ENCODE results near the gene FCRLB.
"Not testable (repeated sequence)": the region's sequence is repeated elsewhere in the genome, so short reads cannot be mapped to it uniquely, and the experiment has no call there.

Gene FCRLB

DNA sequence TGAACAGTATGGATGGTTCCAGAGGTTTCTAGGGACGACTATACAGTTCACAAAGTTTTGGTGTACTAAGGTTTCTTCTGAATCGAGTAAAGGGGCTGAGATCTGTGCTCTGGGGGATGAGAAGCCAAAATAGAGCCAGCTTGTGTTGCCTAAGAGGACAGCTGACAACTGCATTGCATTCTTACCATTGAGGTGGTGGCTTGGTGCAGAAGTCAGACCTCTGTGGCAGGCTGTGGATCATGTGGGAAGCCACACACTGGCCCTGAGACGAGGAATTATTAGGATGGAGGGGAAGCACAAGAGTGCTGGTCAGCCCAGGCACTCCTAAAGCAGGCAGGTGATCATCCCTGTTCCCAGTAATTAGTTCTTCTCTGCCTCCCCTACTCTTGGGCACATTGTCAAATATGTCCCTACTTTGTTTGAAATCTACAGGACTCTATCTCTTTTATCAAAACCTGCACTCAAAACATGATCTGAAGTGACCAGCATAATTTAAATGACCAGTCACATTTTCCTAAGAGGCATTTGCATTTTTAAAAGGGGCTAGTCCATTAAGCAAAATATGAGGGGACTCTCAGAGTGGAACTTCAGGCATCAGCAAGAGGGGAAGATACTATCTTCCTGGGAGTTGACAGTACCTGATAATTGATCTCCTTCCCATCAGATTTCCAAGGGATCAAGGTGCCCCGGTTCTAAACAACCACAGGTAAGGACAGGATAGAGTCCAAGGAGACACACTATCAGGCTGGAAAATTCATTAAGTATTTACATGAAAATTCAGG, at the start of gene FCRLB:
Gene FCRLB (plus strand): TSS at position 589 of the 782 bp plus-strand sequence. CDS start 1,129 bp downstream, outside the sequence.
- no peak for DNase-seq (ENCODE audit: low read depth in 2 of 2)
- TF ChIP-seq, protein P1, sequence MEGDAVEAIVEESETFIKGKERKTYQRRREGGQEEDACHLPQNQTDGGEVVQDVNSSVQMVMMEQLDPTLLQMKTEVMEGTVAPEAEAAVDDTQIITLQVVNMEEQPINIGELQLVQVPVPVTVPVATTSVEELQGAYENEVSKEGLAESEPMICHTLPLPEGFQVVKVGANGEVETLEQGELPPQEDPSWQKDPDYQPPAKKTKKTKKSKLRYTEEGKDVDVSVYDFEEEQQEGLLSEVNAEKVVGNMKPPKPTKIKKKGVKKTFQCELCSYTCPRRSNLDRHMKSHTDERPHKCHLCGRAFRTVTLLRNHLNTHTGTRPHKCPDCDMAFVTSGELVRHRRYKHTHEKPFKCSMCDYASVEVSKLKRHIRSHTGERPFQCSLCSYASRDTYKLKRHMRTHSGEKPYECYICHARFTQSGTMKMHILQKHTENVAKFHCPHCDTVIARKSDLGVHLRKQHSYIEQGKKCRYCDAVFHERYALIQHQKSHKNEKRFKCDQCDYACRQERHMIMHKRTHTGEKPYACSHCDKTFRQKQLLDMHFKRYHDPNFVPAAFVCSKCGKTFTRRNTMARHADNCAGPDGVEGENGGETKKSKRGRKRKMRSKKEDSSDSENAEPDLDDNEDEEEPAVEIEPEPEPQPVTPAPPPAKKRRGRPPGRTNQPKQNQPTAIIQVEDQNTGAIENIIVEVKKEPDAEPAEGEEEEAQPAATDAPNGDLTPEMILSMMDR (IDR thresholded peaks at IDR 0.05; ENCODE audit: low read depth, low read length) = no peak
- no peak within 1 kb of the TSS for H3K4me3 ChIP-seq (replicated peaks in 1 of 2; ENCODE audit: low read depth in 2 of 2, low read length in 2 of 2)

GRCh38 chr1:161673437-161673836, 47.9 kb upstream of the FCRLB start:
- not testable (repeated sequence) for H3K4me3 ChIP-seq (replicated peaks in 1 of 2; ENCODE audit: low read depth in 2 of 2, low read length in 2 of 2); DNase-seq (ENCODE audit: low read depth in 2 of 2)

DNA sequence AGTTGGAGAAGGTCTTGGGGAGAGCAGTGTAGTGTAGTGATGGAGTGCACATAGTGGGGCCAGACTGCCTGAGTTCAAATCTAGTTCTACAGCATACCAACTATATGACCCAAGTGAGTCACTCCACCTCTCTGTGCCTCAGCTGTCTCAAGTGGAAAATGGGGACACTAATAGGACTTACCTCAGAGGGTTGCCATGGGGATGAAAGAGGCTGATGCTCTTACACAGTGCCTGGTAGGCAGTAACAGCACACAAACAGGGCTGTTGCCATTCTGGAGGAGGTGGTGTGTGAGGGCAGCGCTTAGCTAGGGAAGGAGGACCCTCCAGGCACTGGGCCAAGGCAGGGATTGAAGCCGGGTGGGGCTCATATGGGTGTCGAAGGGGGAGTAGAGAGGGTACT, 46.9 kb upstream of the FCRLB start:
- DNase-seq (ENCODE audit: low read depth in 2 of 2); H3K4me3 ChIP-seq (replicated peaks in 1 of 2; ENCODE audit: low read depth in 2 of 2, low read length in 2 of 2): not testable (repeated sequence)

- not testable (repeated sequence) for DNase-seq (ENCODE audit: low read depth in 2 of 2); H3K4me3 ChIP-seq (replicated peaks in 1 of 2; ENCODE audit: low read depth in 2 of 2, low read length in 2 of 2)
Measured at GRCh38 chr1:161674908-161675307, 46.4 kb upstream of the FCRLB start.

DNA sequence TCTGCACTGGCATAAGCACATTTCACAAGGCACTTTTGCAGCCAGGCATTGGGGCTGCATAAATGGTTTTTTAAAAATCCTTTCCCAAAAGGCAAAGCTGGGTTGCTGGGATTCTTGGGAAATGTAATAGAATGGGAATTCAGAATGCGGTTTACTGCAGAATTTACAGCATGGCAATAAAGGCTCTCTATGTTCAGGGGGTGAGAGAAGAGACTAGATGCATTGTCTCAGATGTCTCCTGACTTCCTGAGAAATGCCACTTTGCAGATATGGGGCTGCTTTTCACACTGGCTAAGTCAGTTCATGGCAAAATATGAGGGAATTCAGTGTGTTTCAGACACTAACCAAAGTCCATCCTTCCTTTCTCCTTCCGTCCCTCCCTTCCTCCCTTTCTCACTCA, 44.9 kb upstream of the FCRLB start:
- no peak overlapping the region for H3K4me3 ChIP-seq (replicated peaks in 1 of 2; ENCODE audit: low read depth in 2 of 2, low read length in 2 of 2)
- no peak for DNase-seq (ENCODE audit: low read depth in 2 of 2)
- TF ChIP-seq, protein P1 (IDR thresholded peaks at IDR 0.05; ENCODE audit: low read depth, low read length) = no peak

GRCh38 chr1:161676958-161677689, 44.2 kb upstream of the FCRLB start:
- TF ChIP-seq, protein P1 (IDR thresholded peaks at IDR 0.05; ENCODE audit: low read depth, low read length) = no peak
- DNase-seq (ENCODE audit: low read depth in 2 of 2) = no peak
- H3K4me3 ChIP-seq (replicated peaks in 1 of 2; ENCODE audit: low read depth in 2 of 2, low read length in 2 of 2) = no peak overlapping the region

DNA sequence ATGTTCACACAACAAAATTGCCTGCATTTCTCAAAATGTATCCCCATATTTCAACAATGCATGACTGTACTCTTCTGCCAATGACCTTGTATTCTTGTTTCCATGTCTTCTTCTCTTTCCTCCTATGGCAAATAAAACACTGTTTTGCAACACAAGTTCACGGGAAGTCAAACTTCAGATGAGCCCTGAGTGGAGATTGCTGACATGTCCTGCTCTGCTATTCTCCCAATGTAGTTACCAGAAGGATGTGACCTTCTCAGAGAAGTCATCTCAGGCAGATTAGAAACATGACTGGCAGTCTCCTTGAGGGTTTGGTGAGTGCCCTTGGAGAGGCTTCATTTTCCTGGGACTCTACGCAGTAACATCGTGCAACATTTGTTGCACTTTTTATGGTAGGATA, 42.8 kb upstream of the FCRLB start:
- DNase-seq (ENCODE audit: low read depth in 2 of 2) = no peak
- TF ChIP-seq, protein P1 (IDR thresholded peaks at IDR 0.05; ENCODE audit: low read depth, low read length) = no peak
- no peak overlapping the region for H3K4me3 ChIP-seq (replicated peaks in 1 of 2; ENCODE audit: low read depth in 2 of 2, low read length in 2 of 2)

- H3K4me3 ChIP-seq (replicated peaks in 1 of 2; ENCODE audit: low read depth in 2 of 2, low read length in 2 of 2) = no peak overlapping the region
- TF ChIP-seq, protein P1 (IDR thresholded peaks at IDR 0.05; ENCODE audit: low read depth, low read length) = no peak
- DNase-seq (ENCODE audit: low read depth in 2 of 2) = no peak
Measured at GRCh38 chr1:161681879-161682278, 39.5 kb upstream of the FCRLB start.

All from cardiac fibroblast (primary cell).